GM18499 (cell line): ENCODE data around the gene CACNA2D2.

Source experiments
- ATAC-seq: cut with Tn5 transposase; IDR thresholded peaks from one replicate; pipeline ENCODE4 v1.9.1; 2021; ENCODE audit warnings: moderate number of reproducible peaks; ENCODE audit not compliant: insufficient read depth, unreplicated experiment

CACNA2D2 gene

DNA sequence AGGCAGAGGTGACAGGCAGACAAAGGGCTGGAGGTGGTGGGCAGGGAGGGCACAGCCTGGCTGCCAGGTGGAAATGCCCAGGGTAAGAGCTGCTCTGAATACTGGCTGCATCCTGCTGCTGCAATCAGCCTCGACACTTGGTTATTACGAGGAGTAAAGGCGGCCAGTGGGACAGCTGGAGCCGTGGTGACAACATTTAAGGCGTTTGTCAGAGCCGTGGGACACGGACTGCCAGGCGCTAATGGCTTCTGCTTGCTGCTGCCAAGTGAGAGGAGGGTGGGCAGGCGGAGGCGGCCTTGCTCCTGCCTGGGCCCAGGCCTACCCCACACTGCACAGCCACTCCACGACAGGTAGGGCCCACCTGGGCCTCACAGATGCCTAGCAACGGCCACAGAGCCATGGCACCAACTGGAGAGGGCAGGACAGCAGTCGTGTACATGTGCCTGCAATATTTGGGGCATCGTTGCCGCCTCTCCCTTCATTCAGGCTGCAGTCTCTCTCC, 94.9 kb downstream of the CACNA2D2 start:
- ATAC-seq: no peak

DNA sequence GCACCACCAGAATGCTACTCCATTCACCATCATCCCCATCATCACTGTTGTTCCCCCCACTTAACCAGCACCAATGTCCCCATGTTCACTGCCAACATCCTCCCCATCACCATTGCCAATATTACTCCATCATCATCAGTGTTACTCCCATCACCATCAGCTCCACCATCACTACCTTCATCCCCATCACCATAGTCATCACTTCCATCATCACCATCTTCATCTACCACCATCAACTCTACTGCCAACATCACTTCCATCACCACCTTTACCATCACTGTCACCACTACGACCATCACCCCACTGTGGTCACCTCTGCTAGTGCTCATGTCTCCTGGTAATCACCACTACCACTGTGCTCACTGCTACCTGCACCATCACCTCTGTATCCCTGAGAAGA, 96.9 kb downstream of the CACNA2D2 start:
- no peak for ATAC-seq

DNA sequence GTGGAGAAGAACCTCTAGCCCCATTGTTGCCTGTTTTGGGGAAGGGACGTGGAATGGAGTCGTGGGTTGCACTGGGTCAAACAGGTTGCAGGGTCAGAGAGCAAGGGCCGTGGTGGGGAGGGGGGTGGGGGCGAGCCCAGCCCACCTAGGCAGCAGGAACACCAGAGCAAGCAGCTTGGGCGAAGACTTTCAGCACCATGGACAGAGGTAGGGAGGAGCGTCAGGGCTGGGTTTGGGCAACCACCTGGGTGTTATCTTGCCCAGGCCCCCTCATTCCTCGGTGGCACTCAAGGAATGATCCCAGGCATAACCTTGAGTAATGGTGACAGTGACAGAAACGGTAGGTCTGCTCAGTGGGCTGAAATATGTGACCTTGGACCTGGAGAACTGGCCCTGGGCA, 98.2 kb downstream of the CACNA2D2 start:
- ATAC-seq: no peak

DNA sequence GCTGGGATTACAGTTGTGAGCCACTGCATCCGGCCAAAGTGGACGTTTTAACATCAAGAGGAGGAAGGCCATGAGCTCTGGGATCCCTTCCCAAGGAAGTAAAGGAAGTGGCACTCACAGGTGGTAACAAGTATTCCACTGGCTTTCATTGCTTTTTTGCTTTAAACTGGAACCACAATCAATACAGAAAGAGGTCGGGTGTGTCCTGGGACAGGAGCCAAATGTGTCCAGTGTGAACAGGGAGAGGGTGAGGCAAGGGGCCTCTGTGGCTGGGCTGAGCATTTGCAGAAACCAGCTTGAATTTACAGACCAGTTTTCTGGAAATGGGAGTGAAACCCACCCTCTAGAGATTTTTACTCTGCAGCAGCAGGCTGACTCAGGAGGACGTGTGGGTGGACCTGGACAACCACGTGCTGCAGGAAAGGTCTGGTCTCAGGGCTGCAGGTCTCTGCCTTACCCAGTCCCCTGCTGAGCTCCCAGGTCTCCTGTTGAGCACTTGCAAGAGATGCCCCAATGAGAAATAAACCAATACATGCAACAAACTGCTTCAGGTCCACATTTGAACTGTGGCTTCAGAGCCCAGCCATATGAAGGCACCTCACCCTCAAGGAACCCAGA, 101.3 kb downstream of the CACNA2D2 start:
- ATAC-seq: no peak

DNA sequence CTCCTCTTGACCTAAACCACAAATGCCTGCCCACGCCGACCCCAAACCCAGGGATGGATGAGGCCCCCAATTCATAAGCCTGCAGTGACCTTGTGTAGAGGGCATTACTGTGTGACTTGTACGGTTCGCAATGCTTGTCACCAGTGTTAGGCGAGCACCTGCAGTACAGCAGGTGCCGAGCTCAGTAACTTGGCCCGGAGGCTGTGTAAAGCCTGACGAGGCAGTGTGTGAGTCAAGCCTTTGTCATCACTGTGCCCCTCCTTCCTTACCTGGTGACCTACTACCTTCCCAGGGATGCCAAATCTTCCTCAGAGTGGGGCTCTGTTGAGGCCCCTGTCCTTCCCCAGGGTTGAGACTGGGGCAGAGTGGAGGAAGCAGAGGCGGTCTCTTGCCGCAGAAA, 106.9 kb downstream of the CACNA2D2 start:
- ATAC-seq: no peak

DNA sequence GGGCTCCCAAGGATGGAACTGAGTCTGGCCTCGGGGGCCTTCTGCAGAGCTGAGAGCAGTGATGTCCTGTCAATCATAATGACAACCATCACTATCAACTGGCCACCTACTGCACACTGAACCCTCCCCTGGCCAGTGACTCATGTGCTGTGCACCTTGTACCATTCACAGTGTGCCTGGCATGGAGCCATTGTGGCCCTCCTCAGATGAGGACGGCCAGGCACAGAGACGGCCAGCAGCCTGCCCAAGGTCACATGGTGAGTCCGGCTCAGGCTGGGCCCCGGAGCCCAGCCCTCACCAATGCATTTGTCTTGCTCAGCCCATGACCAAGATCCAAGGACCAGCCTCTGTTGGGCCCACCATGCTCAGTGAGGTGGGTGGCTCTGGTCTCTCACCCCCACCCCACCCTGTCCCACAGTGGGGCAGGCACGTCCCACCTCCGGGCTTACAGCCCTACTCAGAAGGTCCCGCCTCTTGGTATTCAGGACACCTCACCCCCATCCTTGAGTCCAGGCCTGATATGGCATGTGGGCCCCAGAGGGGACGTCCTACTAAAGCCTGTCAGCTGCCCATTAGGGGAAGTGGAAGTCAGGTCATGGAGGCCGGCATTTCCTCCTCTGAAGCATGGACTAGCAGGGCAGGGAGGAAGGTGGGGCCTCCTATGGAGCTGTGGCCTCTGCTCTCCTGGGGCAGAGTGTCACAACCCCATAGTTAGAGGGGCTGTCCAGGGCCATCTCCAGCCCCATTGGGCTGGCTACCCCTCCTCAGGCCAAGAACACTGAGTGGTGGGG, 108.2 kb downstream of the CACNA2D2 start:
- ATAC-seq: no peak

DNA sequence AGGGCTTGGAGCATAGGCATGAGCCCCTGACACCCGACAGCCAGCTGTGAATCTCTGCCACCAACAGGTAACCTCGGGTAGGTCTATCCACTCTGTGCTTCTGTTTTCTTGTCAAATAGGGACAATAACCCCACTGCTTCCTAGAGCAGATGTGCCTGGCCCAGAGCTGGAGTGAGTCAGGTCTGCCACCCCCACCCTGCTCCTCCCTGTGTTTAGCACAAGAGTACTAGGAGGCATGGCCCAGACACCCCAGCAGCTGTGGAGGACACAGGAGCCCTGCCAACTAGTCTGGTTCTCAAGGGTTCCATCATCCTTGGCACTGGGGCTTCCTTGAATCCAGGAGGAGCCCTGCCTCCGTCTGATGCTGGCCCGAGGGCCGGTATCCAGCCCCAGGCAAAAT, 110.4 kb downstream of the CACNA2D2 start:
- no peak for ATAC-seq

DNA sequence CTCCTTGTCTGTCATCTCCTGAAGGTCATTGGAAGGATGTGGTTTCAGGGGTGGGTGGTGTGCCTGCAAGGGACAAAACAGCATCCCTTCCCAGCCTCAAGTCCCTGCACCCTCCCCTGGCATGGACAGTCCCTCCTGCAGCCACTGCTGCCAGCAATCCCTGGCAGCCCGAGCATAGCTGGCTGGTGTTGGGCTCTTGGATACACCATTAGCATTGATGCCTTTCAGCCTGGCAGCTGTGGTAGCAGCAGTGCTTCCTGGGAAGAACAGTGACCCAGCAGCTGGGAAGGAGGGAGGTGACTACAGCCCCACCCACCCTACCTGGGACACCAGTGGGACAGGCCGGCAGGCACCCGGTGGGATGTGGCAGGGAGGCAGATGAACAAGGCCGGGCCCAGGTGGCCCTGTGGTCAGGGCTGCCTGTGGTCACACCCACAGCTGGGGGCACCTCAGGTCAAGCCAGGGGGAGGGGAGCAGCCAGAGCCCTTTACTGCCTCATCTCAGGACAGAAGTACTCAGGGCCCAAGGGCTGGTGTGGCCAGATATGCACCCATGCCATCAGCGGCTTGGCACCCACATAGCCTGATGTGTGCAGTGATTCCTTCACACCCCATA, 111.2 kb downstream of the CACNA2D2 start:
- no peak for ATAC-seq

DNA sequence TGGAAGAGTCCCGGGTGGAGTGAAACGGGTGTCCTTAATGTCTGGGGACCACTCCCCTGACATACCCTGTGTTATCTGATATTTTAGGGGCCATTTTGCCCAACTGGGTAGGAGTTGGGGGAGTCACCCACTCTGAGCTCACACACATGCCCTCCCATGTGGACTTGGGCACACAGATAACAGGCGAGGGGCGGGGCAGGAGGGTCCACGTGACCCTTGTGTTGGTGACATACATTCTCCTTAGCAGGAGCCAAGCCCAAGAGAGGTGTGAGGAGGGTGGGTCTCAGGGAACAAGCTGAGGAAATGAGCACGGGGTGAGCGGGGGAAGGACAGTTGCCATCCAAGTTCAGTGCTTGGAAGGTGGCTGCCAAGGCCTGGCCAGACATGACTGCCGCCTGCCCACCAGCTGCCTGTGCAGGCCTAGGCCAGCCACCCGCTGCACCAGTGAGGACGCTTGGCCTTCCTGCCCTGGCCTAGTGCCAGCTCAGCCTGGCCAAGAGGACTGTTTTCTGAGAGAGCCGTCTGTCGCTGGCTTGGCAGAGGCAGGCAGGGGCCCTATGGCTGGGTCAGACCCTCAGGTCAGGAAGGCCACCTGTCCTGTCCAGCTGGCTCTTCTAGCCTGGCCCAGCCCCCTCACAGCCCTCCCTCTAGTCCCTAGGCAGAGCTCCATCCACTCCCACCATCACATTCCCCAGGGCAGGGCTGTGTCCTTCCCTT, 112.8 kb downstream of the CACNA2D2 start:
- ATAC-seq: no peak

DNA sequence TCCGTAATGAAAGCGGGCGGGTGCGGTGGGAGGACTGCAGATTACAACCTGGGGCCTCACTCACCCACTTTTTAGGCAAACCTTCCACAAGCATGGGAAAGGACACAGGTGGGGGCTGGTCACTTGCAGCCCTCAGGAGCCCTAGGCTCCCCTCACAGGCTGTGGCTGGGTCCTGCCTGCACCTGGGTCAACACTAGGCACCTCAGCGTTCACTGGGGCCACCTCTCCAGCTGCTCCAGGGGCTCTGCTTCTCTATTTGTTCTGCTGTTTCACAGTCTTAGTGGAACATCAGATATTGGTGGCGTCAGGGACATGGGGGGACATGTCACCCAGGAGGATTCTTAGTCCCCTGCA, 114.0 kb downstream of the CACNA2D2 start:
- no peak for ATAC-seq

DNA sequence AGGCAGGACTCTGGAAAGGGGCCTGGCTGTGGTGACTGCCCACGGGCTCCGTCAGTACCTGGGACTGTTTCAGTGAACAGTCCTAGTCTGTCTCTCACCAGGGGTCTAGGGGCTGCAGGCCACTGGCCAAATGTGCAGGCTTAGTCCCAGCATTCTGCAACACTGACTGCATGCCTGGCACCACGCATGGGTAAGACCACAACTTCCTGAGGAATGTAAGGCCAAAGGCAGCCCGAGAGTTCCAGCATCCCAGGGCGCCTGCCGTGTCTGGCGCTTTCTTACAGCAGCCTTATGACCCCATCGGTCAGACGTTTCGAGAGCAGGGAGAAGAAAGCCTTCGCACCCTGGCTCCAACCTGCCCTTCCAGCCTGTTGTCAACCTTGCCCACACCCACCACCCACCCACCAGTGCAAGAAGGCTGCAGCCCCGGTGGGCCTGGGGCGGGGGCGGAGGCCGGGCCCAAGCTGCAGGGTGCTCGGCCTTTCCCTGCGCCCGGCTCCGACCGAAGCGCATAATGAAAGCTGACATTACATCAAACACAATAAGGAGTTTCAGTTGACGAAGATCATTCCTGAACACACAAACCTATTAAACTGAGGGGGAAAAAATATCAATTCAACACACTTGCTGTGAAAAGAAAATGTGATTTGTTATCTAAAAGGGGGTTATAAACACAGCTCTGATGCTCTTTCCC, 114.6 kb downstream of the CACNA2D2 start:
- ATAC-seq: no peak

DNA sequence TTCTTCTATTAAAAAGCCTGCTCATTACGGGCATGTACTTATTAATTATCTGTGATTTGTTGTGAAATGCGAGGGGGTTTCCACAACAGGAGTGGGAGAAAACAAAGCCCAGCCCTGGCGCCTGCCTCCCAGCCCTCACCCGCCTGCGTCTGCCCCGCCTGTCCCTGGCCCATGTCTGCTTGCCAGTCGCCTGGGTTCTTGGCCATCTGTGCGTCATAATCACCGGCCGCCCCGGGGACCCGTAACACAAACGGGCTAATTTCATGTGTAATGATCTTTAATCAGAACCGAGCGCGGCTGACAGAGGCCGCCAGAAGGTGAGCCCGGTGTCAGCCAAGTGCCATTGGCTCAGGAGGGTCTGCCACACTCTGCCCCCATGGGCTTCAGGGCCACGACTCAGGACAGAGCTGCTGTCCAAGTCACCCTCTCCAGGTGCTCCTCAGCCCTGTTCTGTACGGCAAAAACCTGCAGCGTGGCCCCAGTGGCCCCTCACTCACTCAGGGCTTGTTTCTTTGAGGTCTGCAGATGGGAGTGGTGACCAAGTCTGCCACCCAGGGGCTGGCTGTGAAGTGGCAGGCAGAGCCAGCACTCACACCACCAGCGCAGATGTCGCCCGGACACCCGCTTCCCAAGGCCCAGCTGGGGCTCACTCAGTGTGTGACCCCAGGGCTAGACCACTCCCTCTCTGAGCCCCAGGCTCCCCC, 115.3 kb downstream of the CACNA2D2 start:
- ATAC-seq: no peak

DNA sequence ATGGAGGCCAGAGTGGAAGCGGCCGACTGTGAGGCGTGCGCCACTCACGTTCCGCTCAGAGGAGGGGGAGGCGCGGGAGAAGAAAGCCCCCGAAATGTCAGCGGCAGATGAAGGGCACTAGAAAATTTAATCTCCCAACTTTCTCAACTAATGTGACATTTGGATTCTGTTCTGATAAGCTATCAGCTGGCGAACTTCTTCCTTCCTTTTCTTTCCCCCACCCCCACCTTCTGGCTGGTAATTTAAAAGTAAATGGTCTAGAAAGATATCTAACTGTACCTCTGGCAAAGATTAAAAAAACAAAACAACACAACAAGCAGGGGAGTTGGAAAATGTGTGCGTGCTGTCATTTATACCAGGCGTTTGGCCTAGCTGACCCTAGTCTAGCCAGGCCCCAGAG, 117.7 kb downstream of the CACNA2D2 start:
- no peak for ATAC-seq

DNA sequence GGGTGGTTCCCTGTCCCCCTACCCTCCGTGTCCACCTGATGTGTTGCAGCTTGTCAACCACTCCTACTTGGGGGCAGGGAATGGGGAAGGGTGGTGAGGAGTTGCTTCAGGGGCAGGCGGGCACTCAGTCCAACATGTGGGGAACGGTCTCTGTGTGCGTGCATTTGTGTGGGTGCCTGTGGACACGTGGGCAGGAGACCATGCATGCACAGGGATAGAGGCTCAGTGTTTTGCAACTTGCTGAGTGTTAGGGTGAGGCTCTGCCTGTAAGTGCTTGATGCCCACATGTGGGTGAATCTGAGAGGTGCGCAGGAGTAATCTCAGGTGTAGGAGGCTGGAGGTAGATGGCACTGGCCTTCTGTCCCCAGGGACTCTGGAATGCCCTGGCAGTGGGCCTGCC, 119.7 kb downstream of the CACNA2D2 start:
- no peak for ATAC-seq

DNA sequence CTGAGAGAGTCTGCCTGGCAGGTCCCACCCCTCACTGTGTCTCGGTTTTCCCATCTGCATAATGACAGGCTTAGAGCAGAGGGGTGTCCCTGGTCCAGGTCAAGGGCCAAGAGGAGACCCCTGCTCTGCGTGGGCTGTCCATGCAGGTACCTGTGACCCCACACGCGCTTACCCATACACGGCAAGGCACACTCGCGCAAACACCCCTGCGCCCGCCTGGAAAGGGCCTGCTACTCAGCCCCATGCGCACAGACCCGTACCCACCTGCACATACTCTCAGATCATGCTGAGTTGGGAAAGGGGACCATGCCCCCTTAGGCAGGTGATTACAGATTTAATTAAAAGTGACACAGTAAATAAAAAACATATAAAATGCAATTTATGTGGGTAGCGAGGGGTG, 120.7 kb downstream of the CACNA2D2 start:
- ATAC-seq: no peak

DNA sequence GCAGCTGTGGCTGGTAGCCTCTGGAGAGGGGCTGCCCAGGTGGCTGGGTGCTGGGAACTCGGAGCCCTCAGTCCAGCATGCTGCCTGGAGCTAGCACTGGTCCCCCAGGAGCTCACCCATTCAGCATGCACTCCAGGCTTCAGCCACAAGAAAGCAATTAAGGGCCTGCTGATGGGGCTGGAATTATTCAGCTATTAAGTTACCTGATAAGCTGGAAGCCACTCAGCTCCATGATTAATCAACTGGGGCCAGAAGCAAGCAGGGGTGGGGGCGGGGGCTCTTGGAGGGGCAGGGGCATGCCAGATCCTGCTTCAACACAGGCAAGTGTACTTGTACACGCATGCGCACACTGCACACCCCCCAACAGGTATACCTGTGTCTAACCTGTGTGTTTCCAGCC, 122.1 kb downstream of the CACNA2D2 start:
- ATAC-seq: no peak

DNA sequence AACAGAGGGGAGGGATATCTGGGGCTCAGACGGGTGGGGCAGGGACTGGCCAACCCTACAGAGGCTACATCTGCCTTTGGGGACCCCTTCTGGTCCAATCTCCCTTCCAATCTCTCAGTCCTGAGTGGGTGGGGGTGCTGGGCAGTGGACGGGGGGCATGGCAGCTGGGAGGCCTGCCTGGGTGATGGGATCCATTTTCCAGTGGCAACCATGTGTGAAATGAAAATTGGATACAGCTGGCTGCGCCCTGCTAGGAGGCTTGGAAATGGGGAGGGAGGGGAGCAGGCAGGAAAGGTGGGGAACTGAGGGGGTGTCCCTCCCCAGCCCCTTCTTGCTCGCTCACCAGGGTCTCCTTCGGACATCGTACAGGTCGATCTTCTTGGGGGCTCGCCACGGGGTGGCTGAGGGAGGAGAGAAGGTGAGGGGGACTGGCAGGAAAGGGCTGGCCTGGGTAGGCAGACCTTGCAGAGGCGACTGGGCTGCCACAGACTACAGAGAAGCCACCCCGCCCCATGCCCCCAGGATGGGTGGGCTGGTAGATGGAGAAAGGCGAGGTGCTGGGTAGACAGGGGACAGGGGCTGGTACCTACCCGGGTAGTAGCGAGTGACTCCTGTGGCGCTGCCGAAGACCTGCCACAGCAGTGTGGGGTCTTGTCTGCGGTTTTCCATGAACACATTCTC, 122.9 kb downstream of the CACNA2D2 start:
- ATAC-seq: no peak

DNA sequence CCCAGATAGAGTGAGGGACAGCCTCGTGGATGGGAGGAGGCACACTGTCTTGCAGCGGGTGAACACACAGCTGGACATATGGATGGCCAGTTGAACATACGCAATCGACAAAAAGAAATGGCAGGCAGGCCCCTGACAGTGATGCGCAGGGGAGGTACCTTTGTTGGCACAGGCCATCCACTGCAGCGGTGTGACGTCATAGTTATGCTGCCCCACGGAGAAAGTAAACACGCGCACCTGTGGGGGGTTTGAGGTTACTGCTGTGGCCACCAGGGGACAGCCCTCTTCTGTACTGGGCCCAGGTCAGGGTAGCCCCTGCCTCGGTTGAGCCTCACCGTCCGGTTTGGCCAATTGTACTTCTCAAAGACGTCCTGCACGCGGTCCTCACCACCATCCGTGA, 124.7 kb downstream of the CACNA2D2 start:
- no peak for ATAC-seq

DNA sequence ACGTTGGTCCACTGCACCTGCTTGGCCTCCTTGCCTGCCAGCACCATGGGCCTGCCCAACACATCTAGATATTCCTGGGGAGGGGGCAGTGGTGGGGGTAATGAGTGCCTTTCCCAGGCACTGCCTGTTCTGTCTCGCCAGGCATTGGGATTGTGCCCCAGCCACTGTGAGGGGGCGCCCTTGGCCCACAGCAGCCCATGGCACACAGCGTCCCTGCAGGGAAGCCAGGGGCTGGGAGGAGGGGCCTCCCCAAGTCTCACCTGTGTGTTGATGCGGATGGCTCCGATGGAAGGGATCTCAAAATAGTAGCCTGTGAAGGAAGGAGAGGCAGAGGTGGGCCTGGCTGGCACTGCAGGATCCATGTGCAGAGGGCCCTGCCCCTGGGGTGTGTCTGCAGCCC, 125.4 kb downstream of the CACNA2D2 start:
- ATAC-seq: no peak
